Fibroblast of the aortic adventitia (primary cell): Measurements from ENCODE around the gene DNAH14. TPM values are rescaled to one million over a fixed set of nuclear protein-coding genes. Genes with fewer than 3 reads are reported as not detected.

Experiments used
- DNase-seq: peaks from one replicate; pipeline ENCODE4 v3.0.0-alpha.2; 2010; ENCODE audit warnings: low read depth
- H3K4me3 ChIP-seq: 2 replicates; pipeline ENCODE4 v1.5.1; 2011; ENCODE audit warnings: low read depth, mild to moderate bottlenecking, control low read depth, low read length, moderate library complexity
- total RNA-seq: library from RNA; depleted of rRNA; stranded (reverse); fragments of >200 nt; gene quantifications from 2 replicates; pipeline ENCODE4 v1.2.3, GENCODE V29; 2012; ENCODE audit warnings: low replicate concordance
- TF ChIP-seq, protein P1 (sequence below): IDR thresholded peaks from 2 replicates; pipeline ENCODE4 v1.5.1; 2011; ENCODE audit warnings: mild to moderate bottlenecking, low read length, control low read depth, inconsistent platforms; ENCODE audit not compliant: insufficient read depth

The DNAH14 gene
- total RNA-seq, 1 donor, result 33.9 TPM

DNA sequence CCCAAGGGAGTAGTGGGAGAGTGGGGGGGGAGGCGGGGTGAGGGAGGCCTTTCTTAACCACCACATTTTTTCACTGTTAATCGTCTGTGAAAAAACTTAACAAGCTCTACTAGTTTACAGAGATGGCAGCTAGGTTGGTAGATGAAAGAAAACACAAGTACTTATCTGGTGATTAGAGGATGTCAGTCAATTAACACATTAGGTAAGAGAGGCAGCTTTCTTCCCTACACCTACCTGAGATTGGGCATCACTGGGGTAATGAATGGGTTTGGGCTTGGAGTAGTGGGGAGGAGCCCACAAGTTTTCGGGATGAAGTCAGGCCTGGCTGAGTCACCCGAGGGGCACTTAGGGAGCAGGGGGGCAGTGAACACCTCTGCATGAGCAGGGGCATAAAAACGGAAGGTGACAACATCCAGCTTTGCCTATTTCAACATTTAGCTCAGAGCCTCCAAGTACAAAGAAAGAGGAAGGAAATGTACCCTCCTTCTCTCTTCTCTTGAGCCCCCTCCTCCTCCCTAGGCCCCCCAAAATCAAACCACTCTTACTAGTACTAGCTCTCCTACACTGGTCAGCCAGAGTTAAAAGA, 495.8 kb downstream of the DNAH14 start:
- H3K4me3 ChIP-seq, result peak overlapping the region; percentile 29
- TF ChIP-seq, protein P1, sequence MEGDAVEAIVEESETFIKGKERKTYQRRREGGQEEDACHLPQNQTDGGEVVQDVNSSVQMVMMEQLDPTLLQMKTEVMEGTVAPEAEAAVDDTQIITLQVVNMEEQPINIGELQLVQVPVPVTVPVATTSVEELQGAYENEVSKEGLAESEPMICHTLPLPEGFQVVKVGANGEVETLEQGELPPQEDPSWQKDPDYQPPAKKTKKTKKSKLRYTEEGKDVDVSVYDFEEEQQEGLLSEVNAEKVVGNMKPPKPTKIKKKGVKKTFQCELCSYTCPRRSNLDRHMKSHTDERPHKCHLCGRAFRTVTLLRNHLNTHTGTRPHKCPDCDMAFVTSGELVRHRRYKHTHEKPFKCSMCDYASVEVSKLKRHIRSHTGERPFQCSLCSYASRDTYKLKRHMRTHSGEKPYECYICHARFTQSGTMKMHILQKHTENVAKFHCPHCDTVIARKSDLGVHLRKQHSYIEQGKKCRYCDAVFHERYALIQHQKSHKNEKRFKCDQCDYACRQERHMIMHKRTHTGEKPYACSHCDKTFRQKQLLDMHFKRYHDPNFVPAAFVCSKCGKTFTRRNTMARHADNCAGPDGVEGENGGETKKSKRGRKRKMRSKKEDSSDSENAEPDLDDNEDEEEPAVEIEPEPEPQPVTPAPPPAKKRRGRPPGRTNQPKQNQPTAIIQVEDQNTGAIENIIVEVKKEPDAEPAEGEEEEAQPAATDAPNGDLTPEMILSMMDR, result no peak
- DNase-seq, result peak; percentile 20

GRCh38 chr1:225426395-225427234, 497.1 kb downstream of the DNAH14 start:
- TF ChIP-seq, protein P1, result no peak
- DNase-seq, result peak; percentile 25

GRCh38 chr1:225427235-225428067, 498.0 kb downstream of the DNAH14 start, which contains the start of gene LBR:
Gene LBR (minus strand): TSS chr1:225428038. CDS start chr1:225424075, 3,963 bp downstream.
- H3K4me3 ChIP-seq, result peak within 1 kb of the TSS; percentile 89
- peak; percentile 24 for DNase-seq
- TF ChIP-seq, protein P1, result no peak

More at GRCh38 chr1:225426395-225427234, 497.1 kb downstream of the DNAH14 start:
- H3K4me3 ChIP-seq, result peak overlapping the region; percentile 89

GRCh38 chr1:225428068-225428880, 498.8 kb downstream of the DNAH14 start:
- TF ChIP-seq, protein P1, result no peak
- peak overlapping the region; percentile 89 for H3K4me3 ChIP-seq
- DNase-seq, result peak; percentile 77

DNA sequence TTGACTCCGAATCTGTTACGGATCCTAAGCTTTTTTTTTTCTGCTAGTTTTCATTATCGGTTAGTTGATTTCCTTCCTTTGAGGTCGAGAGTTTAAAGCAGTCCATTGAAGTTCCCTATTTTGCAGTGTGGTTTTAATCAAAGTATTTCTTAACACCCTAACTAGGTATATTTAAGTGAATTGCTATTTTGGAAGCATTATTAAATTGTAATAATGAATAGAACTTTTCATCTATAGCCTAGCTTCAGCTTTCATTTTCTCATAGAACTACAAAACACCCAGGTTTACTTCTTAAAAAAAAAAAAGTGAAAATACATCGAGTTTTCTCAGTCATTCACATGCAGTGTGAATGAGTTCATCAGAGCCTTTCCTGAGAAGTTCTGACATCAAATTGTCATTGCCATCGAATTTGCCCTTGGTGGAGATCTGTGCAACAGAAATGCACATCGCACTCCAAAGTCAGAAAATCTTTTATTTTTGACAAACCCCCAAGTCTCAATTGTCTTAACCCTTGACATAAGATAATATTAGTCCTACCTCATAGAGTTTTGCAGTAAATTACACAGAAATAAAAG, 499.5 kb downstream of the DNAH14 start:
- DNase-seq, result no peak
- H3K4me3 ChIP-seq, result peak overlapping the region; percentile 89
- TF ChIP-seq, protein P1, result no peak
